ENCODE results near the gene OLFM1. TPM values are rescaled to one million over a fixed set of nuclear protein-coding genes. Genes with fewer than 3 reads are reported as not detected.
"Not testable (repeated sequence)": the region's sequence is repeated elsewhere in the genome, so short reads cannot be mapped to it uniquely, and the experiment has no call there.

OLFM1 gene
- total and polyA plus RNA-seq, 2 donors (not counting 1 experiment from before 2014, with no cell fraction given), result 0.07 TPM; not detected in 1

DNA sequence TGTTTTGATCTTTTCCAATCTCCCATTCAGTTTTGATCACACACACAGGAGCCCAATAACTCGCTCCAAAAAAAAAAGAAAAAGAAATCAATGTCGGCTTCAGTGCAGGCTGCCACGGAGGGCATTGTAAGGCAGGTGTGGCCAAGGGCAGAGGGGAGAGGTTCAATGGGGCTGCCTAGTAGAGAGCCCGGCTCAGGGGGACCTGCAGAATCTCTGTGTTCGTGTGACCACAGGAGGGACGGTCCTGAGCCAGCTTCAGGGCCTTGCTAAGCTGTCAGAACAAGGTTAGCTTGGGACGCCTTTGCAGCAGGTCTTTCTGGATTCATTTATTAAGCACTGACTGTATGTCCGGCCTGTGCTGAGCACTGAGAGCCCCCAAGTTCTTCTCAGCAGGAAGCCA is 22.2 kb downstream of the OLFM1 start:
- no peak overlapping the region for H2AFZ ChIP-seq (ENCODE audit: insufficient read depth, low read depth, low read length, poor library complexity, severe bottlenecking)
- no peaks in the 10 kb centered on the region for H3K79me2 ChIP-seq (ENCODE audit: control insufficient read depth, insufficient read depth, low read length)
- TF ChIP-seq, protein P1, sequence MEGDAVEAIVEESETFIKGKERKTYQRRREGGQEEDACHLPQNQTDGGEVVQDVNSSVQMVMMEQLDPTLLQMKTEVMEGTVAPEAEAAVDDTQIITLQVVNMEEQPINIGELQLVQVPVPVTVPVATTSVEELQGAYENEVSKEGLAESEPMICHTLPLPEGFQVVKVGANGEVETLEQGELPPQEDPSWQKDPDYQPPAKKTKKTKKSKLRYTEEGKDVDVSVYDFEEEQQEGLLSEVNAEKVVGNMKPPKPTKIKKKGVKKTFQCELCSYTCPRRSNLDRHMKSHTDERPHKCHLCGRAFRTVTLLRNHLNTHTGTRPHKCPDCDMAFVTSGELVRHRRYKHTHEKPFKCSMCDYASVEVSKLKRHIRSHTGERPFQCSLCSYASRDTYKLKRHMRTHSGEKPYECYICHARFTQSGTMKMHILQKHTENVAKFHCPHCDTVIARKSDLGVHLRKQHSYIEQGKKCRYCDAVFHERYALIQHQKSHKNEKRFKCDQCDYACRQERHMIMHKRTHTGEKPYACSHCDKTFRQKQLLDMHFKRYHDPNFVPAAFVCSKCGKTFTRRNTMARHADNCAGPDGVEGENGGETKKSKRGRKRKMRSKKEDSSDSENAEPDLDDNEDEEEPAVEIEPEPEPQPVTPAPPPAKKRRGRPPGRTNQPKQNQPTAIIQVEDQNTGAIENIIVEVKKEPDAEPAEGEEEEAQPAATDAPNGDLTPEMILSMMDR (IDR thresholded peaks at IDR 0.05), result no peak
- TF ChIP-seq EZH2 (IDR thresholded peaks at IDR 0.05; ENCODE audit: borderline replicate concordance, insufficient read depth, low read depth, low read length, poor library complexity, severe bottlenecking), result no peak
- intact Hi-C loops (cut with micrococcal nuclease), result no loop called here
- WGBS (ENCODE audit: insufficient coverage), result 64% methylated on average over 7 of the region's 8 CpGs
- H4K20me1 ChIP-seq (ENCODE audit: control insufficient read depth, insufficient read depth, low read length, poor library complexity, severe bottlenecking), result no peaks in the 10 kb centered on the region
- H3K4me2 ChIP-seq (replicated peaks; ENCODE audit: low read depth, low read length, poor library complexity, severe bottlenecking), result no peak overlapping the region
- Mint-ChIP-seq H3K4me1 (no peaks in the 10 kb centered on the region), H3K9me3 (ENCODE audit: insufficient read depth) (no peaks in the 10 kb centered on the region), H3K27ac (no peak overlapping the region), H3K4me3 (no peak overlapping the region), H3K27me3 (peaks cover 27% of the 10 kb centered on the region)
- ChIA-PET CTCF (no interaction called here), POLR2A (no interaction called here)
- no peak overlapping the region for H3K4me3 ChIP-seq (ENCODE audit: control extremely low read depth in 1 of 5, extremely low read depth in 1 of 5, insufficient read depth in 1 of 5, low read depth in 2 of 5, low read length in 4 of 5)
- no peak overlapping the region for H3K9ac ChIP-seq (ENCODE audit: low read length)
- peaks cover 0 to 5% (median 2%) of the 10 kb centered on the region in 4 experiments for H3K27me3 ChIP-seq (replicated peaks in 1 of 4; ENCODE audit: control extremely low read depth in 1 of 4, control insufficient read depth in 3 of 4, insufficient read depth in 4 of 4, low read length in 3 of 4)
- peaks cover 0 to 3% (median 0%) of the 10 kb centered on the region in 3 donors for H3K9me3 ChIP-seq (ENCODE audit: control extremely low read depth in 1 of 3, control insufficient read depth in 2 of 3, insufficient read depth in 1 of 3, low read length in 2 of 3)
- no peaks in the 10 kb centered on the region for H3K4me1 ChIP-seq (ENCODE audit: control insufficient read depth in 2 of 2, insufficient read depth in 2 of 2, low read length in 2 of 2)
- ATAC-seq (ENCODE audit: low read depth) (no peak), DNase-seq (no peak)
- no peak overlapping the region for H3K27ac ChIP-seq (ENCODE audit: low read length in 2 of 2)
- H3K36me3 ChIP-seq (replicated peaks in 1 of 2; ENCODE audit: control extremely low read depth in 1 of 2, control insufficient read depth in 1 of 2, extremely low read depth in 1 of 2, insufficient read depth in 2 of 2, low read length in 1 of 2), result no peaks in the 10 kb centered on the region

DNA sequence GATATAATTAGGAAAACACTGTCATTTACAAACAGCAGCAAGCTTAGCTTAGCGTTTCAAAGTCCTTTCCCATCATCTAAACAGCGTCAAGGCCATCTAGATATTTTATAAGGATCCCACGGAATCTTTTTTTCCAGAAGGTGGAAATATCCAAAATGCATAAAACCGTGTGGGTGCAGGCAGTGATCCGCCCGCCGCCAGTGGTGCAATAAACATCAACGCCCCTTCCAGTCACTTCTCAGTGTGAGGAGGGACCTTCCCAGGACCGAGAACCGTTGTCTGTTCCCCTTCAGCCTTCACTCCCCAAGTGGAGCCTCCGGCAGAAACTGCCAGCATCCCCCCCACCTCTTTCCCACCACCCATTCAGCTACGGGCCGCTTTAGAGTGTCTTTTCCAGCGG is 22.9 kb downstream of the OLFM1 start:
- H3K4me3 Mint-ChIP-seq, result no peak overlapping the region
- H3K36me3 ChIP-seq (replicated peaks in 1 of 2; ENCODE audit: control extremely low read depth in 1 of 2, control insufficient read depth in 1 of 2, extremely low read depth in 1 of 2, insufficient read depth in 2 of 2, low read length in 1 of 2), result no peaks in the 10 kb centered on the region
- CTCF ChIA-PET, result no interaction called here
- no peak for ATAC-seq (ENCODE audit: low read depth)
- H2AFZ ChIP-seq (ENCODE audit: insufficient read depth, low read depth, low read length, poor library complexity, severe bottlenecking), result no peak overlapping the region
- H3K79me2 ChIP-seq (ENCODE audit: control insufficient read depth, insufficient read depth, low read length), result no peaks in the 10 kb centered on the region
- peaks cover 27% of the 10 kb centered on the region for H3K27me3 Mint-ChIP-seq
- H4K20me1 ChIP-seq (ENCODE audit: control insufficient read depth, insufficient read depth, low read length, poor library complexity, severe bottlenecking), result no peaks in the 10 kb centered on the region
- H3K9me3 Mint-ChIP-seq (ENCODE audit: insufficient read depth), result no peaks in the 10 kb centered on the region
- no peak overlapping the region for H3K27ac ChIP-seq (ENCODE audit: low read length in 2 of 2)
- H3K9me3 ChIP-seq (ENCODE audit: control extremely low read depth in 1 of 3, control insufficient read depth in 2 of 3, insufficient read depth in 1 of 3, low read length in 2 of 3), result peaks cover 0 to 3% (median 0%) of the 10 kb centered on the region in 3 donors
- no peak overlapping the region for H3K4me3 ChIP-seq (ENCODE audit: control extremely low read depth in 1 of 5, extremely low read depth in 1 of 5, insufficient read depth in 1 of 5, low read depth in 2 of 5, low read length in 4 of 5)
- H3K27me3 ChIP-seq (replicated peaks in 1 of 4; ENCODE audit: control extremely low read depth in 1 of 4, control insufficient read depth in 3 of 4, insufficient read depth in 4 of 4, low read length in 3 of 4), result peaks cover 0 to 5% (median 2%) of the 10 kb centered on the region in 4 experiments
- H3K4me2 ChIP-seq (replicated peaks; ENCODE audit: low read depth, low read length, poor library complexity, severe bottlenecking), result no peak overlapping the region
- H3K9ac ChIP-seq (ENCODE audit: low read length), result no peak overlapping the region
- 52% methylated on average over 12 of the region's 14 CpGs for WGBS (ENCODE audit: insufficient coverage)
- TF ChIP-seq, protein P1 (IDR thresholded peaks at IDR 0.05), result no peak
- TF ChIP-seq EZH2 (IDR thresholded peaks at IDR 0.05; ENCODE audit: borderline replicate concordance, insufficient read depth, low read depth, low read length, poor library complexity, severe bottlenecking), result no peak
- no peaks in the 10 kb centered on the region for H3K4me1 ChIP-seq (ENCODE audit: control insufficient read depth in 2 of 2, insufficient read depth in 2 of 2, low read length in 2 of 2)
- no peak for DNase-seq
- intact Hi-C loops (cut with micrococcal nuclease), result no loop called here
- H3K27ac Mint-ChIP-seq, result no peak overlapping the region
- no peaks in the 10 kb centered on the region for H3K4me1 Mint-ChIP-seq
- POLR2A ChIA-PET, result no interaction called here

DNA sequence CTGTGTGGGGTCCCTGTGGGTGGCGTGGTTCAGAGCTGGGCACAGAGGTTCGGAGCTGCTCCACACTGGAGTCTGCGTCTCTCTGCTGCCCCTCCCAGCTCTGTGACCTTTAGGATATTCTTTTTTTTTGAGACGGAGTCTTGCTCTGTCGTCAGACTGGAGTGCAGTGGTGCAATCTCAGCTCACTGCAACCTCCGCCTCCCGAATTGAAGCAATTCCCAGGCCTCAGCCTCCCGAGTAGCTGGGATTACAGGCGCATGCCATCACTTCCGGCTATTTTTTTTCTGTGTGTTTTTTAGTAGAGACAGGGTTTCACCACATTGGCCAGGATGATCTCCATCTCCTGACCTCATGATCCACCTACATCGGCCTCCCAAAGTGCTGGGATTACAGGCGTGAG is 24.1 kb downstream of the OLFM1 start:
- peaks cover 27% of the 10 kb centered on the region for H3K27me3 Mint-ChIP-seq
- not testable (repeated sequence) for H3K9me3 Mint-ChIP-seq (ENCODE audit: insufficient read depth)

More for the DNA sequence above, 24.1 kb downstream of the OLFM1 start:
- POLR2A ChIA-PET; H3K4me2 ChIP-seq (replicated peaks; ENCODE audit: low read depth, low read length, poor library complexity, severe bottlenecking); H3K9ac ChIP-seq (ENCODE audit: low read length); H2AFZ ChIP-seq (ENCODE audit: insufficient read depth, low read depth, low read length, poor library complexity, severe bottlenecking); H3K4me1 ChIP-seq (ENCODE audit: control insufficient read depth in 2 of 2, insufficient read depth in 2 of 2, low read length in 2 of 2); H3K79me2 ChIP-seq (ENCODE audit: control insufficient read depth, insufficient read depth, low read length); H4K20me1 ChIP-seq (ENCODE audit: control insufficient read depth, insufficient read depth, low read length, poor library complexity, severe bottlenecking); H3K27ac ChIP-seq (ENCODE audit: low read length in 2 of 2); H3K27ac Mint-ChIP-seq; DNase-seq; H3K9me3 ChIP-seq (ENCODE audit: control extremely low read depth in 1 of 3, control insufficient read depth in 2 of 3, insufficient read depth in 1 of 3, low read length in 2 of 3); H3K27me3 ChIP-seq (replicated peaks in 1 of 4; ENCODE audit: control extremely low read depth in 1 of 4, control insufficient read depth in 3 of 4, insufficient read depth in 4 of 4, low read length in 3 of 4); ATAC-seq (ENCODE audit: low read depth); H3K4me1 Mint-ChIP-seq; H3K36me3 ChIP-seq (replicated peaks in 1 of 2; ENCODE audit: control extremely low read depth in 1 of 2, control insufficient read depth in 1 of 2, extremely low read depth in 1 of 2, insufficient read depth in 2 of 2, low read length in 1 of 2); H3K4me3 Mint-ChIP-seq; H3K4me3 ChIP-seq (ENCODE audit: control extremely low read depth in 1 of 5, extremely low read depth in 1 of 5, insufficient read depth in 1 of 5, low read depth in 2 of 5, low read length in 4 of 5); intact Hi-C loops (cut with micrococcal nuclease); CTCF ChIA-PET: not testable (repeated sequence)
- WGBS (ENCODE audit: insufficient coverage), result 90% methylated on average over 11 of the region's 12 CpGs
